ENCODE measurements around the gene VAMP3. TPM values are rescaled to one million over a fixed set of nuclear protein-coding genes. Genes with fewer than 3 reads are reported as not detected.

Gene VAMP3
- total and polyA plus RNA-seq, 9 of the 15 experiments (the other 6 are each of a cell fraction or from before 2014, with no cell fraction given) = 27.1 to 71.3 (median 47.5) TPM

DNA sequence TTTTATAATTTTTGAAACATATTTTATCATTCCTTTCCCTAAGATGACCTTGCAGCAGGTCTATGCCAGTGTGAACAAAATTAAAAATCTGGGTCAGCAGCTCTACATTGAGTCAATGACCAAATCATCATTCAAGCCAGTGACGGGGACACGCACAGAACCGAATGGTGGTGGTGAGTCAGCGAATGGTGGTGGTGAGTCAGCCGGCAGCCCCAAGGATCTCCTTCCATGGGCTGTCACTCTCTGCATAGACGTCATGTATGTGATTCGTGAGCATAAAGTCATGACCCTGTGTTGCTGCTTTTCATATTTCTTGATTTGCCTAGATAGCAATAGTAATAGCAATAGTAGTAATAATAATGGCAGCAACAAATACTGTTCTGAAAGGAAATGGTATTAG, 39.3 kb downstream of the VAMP3 start (continued):
- TF ChIP-seq, protein P1, sequence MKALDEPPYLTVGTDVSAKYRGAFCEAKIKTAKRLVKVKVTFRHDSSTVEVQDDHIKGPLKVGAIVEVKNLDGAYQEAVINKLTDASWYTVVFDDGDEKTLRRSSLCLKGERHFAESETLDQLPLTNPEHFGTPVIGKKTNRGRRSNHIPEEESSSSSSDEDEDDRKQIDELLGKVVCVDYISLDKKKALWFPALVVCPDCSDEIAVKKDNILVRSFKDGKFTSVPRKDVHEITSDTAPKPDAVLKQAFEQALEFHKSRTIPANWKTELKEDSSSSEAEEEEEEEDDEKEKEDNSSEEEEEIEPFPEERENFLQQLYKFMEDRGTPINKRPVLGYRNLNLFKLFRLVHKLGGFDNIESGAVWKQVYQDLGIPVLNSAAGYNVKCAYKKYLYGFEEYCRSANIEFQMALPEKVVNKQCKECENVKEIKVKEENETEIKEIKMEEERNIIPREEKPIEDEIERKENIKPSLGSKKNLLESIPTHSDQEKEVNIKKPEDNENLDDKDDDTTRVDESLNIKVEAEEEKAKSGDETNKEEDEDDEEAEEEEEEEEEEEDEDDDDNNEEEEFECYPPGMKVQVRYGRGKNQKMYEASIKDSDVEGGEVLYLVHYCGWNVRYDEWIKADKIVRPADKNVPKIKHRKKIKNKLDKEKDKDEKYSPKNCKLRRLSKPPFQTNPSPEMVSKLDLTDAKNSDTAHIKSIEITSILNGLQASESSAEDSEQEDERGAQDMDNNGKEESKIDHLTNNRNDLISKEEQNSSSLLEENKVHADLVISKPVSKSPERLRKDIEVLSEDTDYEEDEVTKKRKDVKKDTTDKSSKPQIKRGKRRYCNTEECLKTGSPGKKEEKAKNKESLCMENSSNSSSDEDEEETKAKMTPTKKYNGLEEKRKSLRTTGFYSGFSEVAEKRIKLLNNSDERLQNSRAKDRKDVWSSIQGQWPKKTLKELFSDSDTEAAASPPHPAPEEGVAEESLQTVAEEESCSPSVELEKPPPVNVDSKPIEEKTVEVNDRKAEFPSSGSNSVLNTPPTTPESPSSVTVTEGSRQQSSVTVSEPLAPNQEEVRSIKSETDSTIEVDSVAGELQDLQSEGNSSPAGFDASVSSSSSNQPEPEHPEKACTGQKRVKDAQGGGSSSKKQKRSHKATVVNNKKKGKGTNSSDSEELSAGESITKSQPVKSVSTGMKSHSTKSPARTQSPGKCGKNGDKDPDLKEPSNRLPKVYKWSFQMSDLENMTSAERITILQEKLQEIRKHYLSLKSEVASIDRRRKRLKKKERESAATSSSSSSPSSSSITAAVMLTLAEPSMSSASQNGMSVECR (CRISPR knock-in tag; IDR thresholded peaks at IDR 0.05) = no peak
- TF ChIP-seq POLR2AphosphoS5 (IDR thresholded peaks at IDR 0.05; ENCODE audit: control insufficient read depth, insufficient read depth, low read depth, low read length) (no peak), ZKSCAN3 (CRISPR knock-in tag; IDR thresholded peaks at IDR 0.05) (no peak), ZNF316 (IDR thresholded peaks at IDR 0.05) (peak; percentile 84), MAFG (tag; conservative IDR thresholded peaks at IDR 0.05) (peak; percentile 55), TEAD2 (tag; IDR thresholded peaks at IDR 0.05) (no peak), GABPB1 (CRISPR knock-in tag; IDR thresholded peaks at IDR 0.05) (no peak), FOS (IDR thresholded peaks at IDR 0.05; ENCODE audit: extremely low read depth, insufficient read length) (peak; percentile 54), JUND (IDR thresholded peaks at IDR 0.05; ENCODE audit: borderline replicate concordance, low read depth, low read length) (peak; percentile 93), JUND (tag; IDR thresholded peaks at IDR 0.05; ENCODE audit: borderline replicate concordance, low read depth, low read length) (peak; percentile 92), HDAC6 (IDR thresholded peaks at IDR 0.05; ENCODE audit: low read depth, low read length) (no peak), SMARCA4 (IDR thresholded peaks at IDR 0.05) (peak; percentile 65; the same call in 1 of the 2 replicates), SIN3B (IDR thresholded peaks at IDR 0.05; ENCODE audit: low read depth) (no peak), ETV6 (IDR thresholded peaks at IDR 0.05; ENCODE audit: borderline replicate concordance in 1 of 2, low read depth in 2 of 2, low read length in 1 of 2) (no peak), ETV6 (CRISPR knock-in tag; IDR thresholded peaks at IDR 0.05; ENCODE audit: borderline replicate concordance) (no peak), BACH1 (tag; IDR thresholded peaks at IDR 0.05) (no peak), PHB (CRISPR knock-in tag; IDR thresholded peaks at IDR 0.05) (no peak), NEUROD1 (IDR thresholded peaks at IDR 0.05; ENCODE audit: borderline replicate concordance, low read depth, low read length, partially characterized antibody) (peak; percentile 28), ZBTB1 (CRISPR knock-in tag; IDR thresholded peaks at IDR 0.05; ENCODE audit: borderline replicate concordance, low read depth) (no peak), POLR2H (tag; IDR thresholded peaks at IDR 0.05; ENCODE audit: low read depth) (no peak), HDAC1 (IDR thresholded peaks at IDR 0.05) (no peak), RBM14 (IDR thresholded peaks at IDR 0.05; ENCODE audit: borderline replicate concordance, insufficient read depth, low read depth, low read length) (no peak)
- TF ChIP-seq, protein P2, sequence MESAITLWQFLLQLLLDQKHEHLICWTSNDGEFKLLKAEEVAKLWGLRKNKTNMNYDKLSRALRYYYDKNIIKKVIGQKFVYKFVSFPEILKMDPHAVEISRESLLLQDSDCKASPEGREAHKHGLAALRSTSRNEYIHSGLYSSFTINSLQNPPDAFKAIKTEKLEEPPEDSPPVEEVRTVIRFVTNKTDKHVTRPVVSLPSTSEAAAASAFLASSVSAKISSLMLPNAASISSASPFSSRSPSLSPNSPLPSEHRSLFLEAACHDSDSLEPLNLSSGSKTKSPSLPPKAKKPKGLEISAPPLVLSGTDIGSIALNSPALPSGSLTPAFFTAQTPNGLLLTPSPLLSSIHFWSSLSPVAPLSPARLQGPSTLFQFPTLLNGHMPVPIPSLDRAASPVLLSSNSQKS (CRISPR knock-in tag; IDR thresholded peaks at IDR 0.05) = no peak
- TF ChIP-seq, protein P3, sequence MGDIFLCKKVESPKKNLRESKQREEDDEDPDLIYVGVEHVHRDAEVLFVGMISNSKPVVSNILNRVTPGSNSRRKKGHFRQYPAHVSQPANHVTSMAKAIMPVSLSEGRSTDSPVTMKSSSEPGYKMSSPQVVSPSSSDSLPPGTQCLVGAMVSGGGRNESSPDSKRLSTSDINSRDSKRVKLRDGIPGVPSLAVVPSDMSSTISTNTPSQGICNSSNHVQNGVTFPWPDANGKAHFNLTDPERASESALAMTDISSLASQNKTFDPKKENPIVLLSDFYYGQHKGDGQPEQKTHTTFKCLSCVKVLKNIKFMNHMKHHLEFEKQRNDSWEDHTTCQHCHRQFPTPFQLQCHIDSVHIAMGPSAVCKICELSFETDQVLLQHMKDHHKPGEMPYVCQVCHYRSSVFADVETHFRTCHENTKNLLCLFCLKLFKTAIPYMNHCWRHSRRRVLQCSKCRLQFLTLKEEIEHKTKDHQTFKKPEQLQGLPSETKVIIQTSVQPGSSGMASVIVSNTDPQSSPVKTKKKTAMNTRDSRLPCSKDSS (IDR thresholded peaks at IDR 0.05; ENCODE audit: low read depth, partially characterized antibody) = no peak
